GM19467 (cell line): Measurements from ENCODE around the gene GRM4.

ENCODE experiments used
- ATAC-seq: cut with Tn5 transposase; IDR thresholded peaks from one replicate; pipeline ENCODE4 v1.9.1; 2021; ENCODE audit warnings: mild to moderate bottlenecking, moderate library complexity; ENCODE audit not compliant: unreplicated experiment

Gene GRM4

GRCh38 chr6:34157851-34158250 lies 12.0 kb upstream of the GRM4 start:
- ATAC-seq: no peak

- no peak for ATAC-seq
Measured at GRCh38 chr6:34157236-34157830, 11.4 kb upstream of the GRM4 start.

- ATAC-seq: no peak
Measured at GRCh38 chr6:34155471-34156300, 9.8 kb upstream of the GRM4 start.

GRCh38 chr6:34154668-34155447 lies 9.0 kb upstream of the GRM4 start:
- no peak for ATAC-seq

- ATAC-seq: no peak
Measured at GRCh38 chr6:34152806-34153520, 7.1 kb upstream of the GRM4 start.

- no peak for ATAC-seq
Measured at GRCh38 chr6:34152042-34152524, 6.2 kb upstream of the GRM4 start.

- no peak for ATAC-seq
Measured at GRCh38 chr6:34151321-34152041, 5.6 kb upstream of the GRM4 start.

- no peak for ATAC-seq
Measured at GRCh38 chr6:34150766-34151165, 4.9 kb upstream of the GRM4 start.

- ATAC-seq: no peak
Measured at GRCh38 chr6:34149831-34150400, 4.0 kb upstream of the GRM4 start.

GRCh38 chr6:34149452-34149810 lies 3.5 kb upstream of the GRM4 start:
- no peak for ATAC-seq

- no peak for ATAC-seq
Measured at GRCh38 chr6:34148631-34149451, 3.0 kb upstream of the GRM4 start.

- no peak for ATAC-seq
Measured at GRCh38 chr6:34147906-34148630, 2.2 kb upstream of the GRM4 start.

GRCh38 chr6:34146801-34147592 lies 1.1 kb upstream of the GRM4 start:
- no peak for ATAC-seq

GRCh38 chr6:34145161-34146020 lies 496 bp downstream of the GRM4 start:
- ATAC-seq: no peak

GRCh38 chr6:34144581-34145160 lies 1.2 kb downstream of the GRM4 start:
- no peak for ATAC-seq

- no peak for ATAC-seq
Measured at GRCh38 chr6:34143884-34144580, 1.9 kb downstream of the GRM4 start.
